ENCODE results near the gene STEAP4. TPM values are rescaled to one million over a fixed set of nuclear protein-coding genes. Genes with fewer than 3 reads are reported as not detected.

The STEAP4 gene
- total RNA-seq, 1 experiment from 2014 or later: not detected

- no peaks in the 10 kb centered on the region; the same call in 1 of the 2 replicates for H3K27me3 Mint-ChIP-seq (ENCODE audit: low read depth)
- Histone ChIP-seq H2BK15ac (ENCODE audit: low read depth, low read length) (no peak overlapping the region), H2AFZ (ENCODE audit: low read length) (no peak overlapping the region), H3K4me1 (ENCODE audit: insufficient read depth, low read length) (no peaks in the 10 kb centered on the region), H3K56ac (ENCODE audit: insufficient read length, low read depth, low read length) (no peak overlapping the region), H4K91ac (ENCODE audit: insufficient read length, low read depth, low read length) (no peak overlapping the region), H3K79me1 (ENCODE audit: insufficient read depth, low read depth, low read length, poor library complexity, severe bottlenecking) (no peaks in the 10 kb centered on the region), H3K23ac (ENCODE audit: insufficient read length, low read depth, low read length) (no peak overlapping the region), H3K79me2 (ENCODE audit: insufficient read depth, low read length) (no peaks in the 10 kb centered on the region), H4K8ac (replicated peaks; ENCODE audit: insufficient read length, low read depth, low read length) (no peak overlapping the region), H3K9me3 (ENCODE audit: control insufficient read depth, low read depth, low read length) (no peaks in the 10 kb centered on the region), H4K5ac (ENCODE audit: insufficient read length, low read depth, low read length) (no peak overlapping the region), H3K23me2 (ENCODE audit: insufficient read length, low read depth, low read length, poor library complexity, severe bottlenecking) (no peaks in the 10 kb centered on the region), H3T11ph (ENCODE audit: low read length) (no peak overlapping the region), H3K4ac (ENCODE audit: low read depth, low read length) (no peak overlapping the region), H2BK12ac (ENCODE audit: insufficient read length, low read depth, low read length) (no peak overlapping the region), H2AK5ac (ENCODE audit: insufficient read length, low read length) (no peak overlapping the region), H3K27me3 (ENCODE audit: insufficient read depth, low read length) (no peaks in the 10 kb centered on the region), H2BK120ac (ENCODE audit: low read depth, low read length, poor library complexity, severe bottlenecking) (no peak overlapping the region), H3K9ac (ENCODE audit: extremely low read depth, insufficient read length, low read length) (no peak overlapping the region), H3K4me2 (ENCODE audit: insufficient read depth, insufficient read length, low read length) (no peak overlapping the region), H3K18ac (ENCODE audit: insufficient read length, low read depth, low read length) (no peak overlapping the region), H2BK20ac (ENCODE audit: low read depth, low read length, poor library complexity, severe bottlenecking) (no peak overlapping the region), H3K27ac (ENCODE audit: insufficient read length, low read depth, low read length) (no peak overlapping the region), H3K14ac (ENCODE audit: insufficient read depth, low read length) (no peak overlapping the region), H4K20me1 (ENCODE audit: control insufficient read depth, insufficient read depth, insufficient read length) (no peaks in the 10 kb centered on the region), H2BK5ac (ENCODE audit: insufficient read length, low read length) (no peak overlapping the region)
- DNase-seq: peak; percentile 34
- WGBS (ENCODE audit: extremely low coverage, insufficient read length, low lambda C conversion rate): no CpG with 5 or more reads among the region's 2 CpGs
- H3K4me1 Mint-ChIP-seq: peaks cover 4 to 6% of the 10 kb centered on the region in 2 experiments
- no peak overlapping the region for H3K4me3 Mint-ChIP-seq
- H3K9me3 Mint-ChIP-seq: no peaks in the 10 kb centered on the region; a peak in 1 of 5 replicates
- peak; percentile 88 for TF ChIP-seq CTCF (conservative IDR thresholded peaks at IDR 0.05)
- H3K36me3 Mint-ChIP-seq (ENCODE audit: insufficient read depth in 1 of 3, low read depth in 3 of 3): no peaks in the 10 kb centered on the region; a peak in 1 of 7 replicates
- H3K27ac Mint-ChIP-seq: no peak overlapping the region
These were observed 63.3 kb downstream of the STEAP4 start for GRCh38 chr7:88243345-88243909.
